ENCODE results near the gene SERAC1. TPM values are rescaled to one million over a fixed set of nuclear protein-coding genes. Genes with fewer than 3 reads are reported as not detected.

Gene SERAC1
- total and polyA plus RNA-seq, 4 donors, result 2.0 to 4.4 (median 2.3) TPM

DNA sequence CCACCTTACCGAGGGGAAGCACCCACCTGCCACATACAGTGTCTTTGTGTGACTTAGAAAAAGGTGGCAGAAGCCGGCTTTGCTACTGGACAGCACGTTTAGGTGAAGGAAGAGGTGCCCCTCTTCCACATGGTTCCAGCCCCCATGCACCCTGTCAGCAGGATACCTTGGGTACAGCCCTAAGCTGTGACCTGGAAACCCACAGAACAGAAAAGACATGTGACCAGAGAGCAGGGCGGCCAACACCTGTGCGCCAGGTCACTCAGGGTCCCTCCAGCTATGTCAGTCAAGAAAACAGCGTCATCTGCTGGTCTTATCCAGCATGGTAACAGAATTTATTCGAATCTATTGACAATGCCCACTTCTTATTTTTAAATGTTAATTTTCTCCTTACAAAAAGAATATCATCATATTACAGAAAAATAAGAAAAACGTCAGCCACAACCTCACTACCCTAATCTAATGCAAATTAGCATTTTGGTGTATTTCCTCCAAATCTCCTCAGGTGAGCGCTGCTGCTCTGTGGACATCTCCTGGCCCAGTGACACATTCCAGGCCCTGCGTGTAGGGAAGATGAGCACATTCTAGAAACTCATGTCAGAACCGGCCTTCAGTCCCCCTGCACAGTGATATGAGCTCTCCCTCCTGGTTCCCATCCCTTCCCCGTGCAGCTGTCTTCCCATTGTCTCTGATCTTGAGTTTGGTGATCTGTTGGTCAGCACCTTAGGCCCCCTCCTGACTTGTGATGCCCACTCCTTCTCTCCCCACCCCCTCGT, 37.3 kb upstream of the SERAC1 start (continued):
- TF ChIP-seq, protein P1, sequence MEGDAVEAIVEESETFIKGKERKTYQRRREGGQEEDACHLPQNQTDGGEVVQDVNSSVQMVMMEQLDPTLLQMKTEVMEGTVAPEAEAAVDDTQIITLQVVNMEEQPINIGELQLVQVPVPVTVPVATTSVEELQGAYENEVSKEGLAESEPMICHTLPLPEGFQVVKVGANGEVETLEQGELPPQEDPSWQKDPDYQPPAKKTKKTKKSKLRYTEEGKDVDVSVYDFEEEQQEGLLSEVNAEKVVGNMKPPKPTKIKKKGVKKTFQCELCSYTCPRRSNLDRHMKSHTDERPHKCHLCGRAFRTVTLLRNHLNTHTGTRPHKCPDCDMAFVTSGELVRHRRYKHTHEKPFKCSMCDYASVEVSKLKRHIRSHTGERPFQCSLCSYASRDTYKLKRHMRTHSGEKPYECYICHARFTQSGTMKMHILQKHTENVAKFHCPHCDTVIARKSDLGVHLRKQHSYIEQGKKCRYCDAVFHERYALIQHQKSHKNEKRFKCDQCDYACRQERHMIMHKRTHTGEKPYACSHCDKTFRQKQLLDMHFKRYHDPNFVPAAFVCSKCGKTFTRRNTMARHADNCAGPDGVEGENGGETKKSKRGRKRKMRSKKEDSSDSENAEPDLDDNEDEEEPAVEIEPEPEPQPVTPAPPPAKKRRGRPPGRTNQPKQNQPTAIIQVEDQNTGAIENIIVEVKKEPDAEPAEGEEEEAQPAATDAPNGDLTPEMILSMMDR (IDR thresholded peaks at IDR 0.05; ENCODE audit: low read depth, low read length, missing input control), result peak; percentile 57
- no peak for TF ChIP-seq GABPA (IDR thresholded peaks at IDR 0.05 in 1 of 2, conservative IDR thresholded peaks at IDR 0.05 in 1 of 2)

DNA sequence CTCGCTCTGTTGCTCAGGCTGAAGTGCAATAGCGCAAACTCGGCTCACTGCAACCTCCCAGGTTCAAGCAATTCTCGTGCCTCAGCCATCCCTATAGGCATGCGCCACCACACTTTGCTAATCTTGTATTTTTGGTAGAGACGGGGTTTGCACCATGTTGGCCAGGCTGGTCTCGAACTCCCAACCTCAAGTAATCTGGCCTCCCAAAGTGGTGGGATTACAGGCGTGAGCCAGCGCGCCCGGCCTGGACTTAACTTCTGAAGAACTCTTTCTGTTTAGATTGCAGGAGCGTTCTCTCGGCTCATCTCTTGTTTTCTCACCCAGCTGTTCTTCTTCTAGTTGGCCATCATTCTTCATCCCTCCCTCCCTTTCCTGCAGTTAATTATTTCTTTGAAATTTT, 30.4 kb upstream of the SERAC1 start:
- TF ChIP-seq FOXA2 (IDR thresholded peaks at IDR 0.05), result no peak
- TF ChIP-seq SP1 (IDR thresholded peaks at IDR 0.05), result no peak
- TF ChIP-seq, protein P2, sequence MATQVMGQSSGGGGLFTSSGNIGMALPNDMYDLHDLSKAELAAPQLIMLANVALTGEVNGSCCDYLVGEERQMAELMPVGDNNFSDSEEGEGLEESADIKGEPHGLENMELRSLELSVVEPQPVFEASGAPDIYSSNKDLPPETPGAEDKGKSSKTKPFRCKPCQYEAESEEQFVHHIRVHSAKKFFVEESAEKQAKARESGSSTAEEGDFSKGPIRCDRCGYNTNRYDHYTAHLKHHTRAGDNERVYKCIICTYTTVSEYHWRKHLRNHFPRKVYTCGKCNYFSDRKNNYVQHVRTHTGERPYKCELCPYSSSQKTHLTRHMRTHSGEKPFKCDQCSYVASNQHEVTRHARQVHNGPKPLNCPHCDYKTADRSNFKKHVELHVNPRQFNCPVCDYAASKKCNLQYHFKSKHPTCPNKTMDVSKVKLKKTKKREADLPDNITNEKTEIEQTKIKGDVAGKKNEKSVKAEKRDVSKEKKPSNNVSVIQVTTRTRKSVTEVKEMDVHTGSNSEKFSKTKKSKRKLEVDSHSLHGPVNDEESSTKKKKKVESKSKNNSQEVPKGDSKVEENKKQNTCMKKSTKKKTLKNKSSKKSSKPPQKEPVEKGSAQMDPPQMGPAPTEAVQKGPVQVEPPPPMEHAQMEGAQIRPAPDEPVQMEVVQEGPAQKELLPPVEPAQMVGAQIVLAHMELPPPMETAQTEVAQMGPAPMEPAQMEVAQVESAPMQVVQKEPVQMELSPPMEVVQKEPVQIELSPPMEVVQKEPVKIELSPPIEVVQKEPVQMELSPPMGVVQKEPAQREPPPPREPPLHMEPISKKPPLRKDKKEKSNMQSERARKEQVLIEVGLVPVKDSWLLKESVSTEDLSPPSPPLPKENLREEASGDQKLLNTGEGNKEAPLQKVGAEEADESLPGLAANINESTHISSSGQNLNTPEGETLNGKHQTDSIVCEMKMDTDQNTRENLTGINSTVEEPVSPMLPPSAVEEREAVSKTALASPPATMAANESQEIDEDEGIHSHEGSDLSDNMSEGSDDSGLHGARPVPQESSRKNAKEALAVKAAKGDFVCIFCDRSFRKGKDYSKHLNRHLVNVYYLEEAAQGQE (IDR thresholded peaks at IDR 0.05), result no peak
- TF ChIP-seq RXRA (IDR thresholded peaks at IDR 0.05), result no peak
- TF ChIP-seq TAF1 (conservative IDR thresholded peaks at IDR 0.05), result no peak
- TF ChIP-seq, protein P3, sequence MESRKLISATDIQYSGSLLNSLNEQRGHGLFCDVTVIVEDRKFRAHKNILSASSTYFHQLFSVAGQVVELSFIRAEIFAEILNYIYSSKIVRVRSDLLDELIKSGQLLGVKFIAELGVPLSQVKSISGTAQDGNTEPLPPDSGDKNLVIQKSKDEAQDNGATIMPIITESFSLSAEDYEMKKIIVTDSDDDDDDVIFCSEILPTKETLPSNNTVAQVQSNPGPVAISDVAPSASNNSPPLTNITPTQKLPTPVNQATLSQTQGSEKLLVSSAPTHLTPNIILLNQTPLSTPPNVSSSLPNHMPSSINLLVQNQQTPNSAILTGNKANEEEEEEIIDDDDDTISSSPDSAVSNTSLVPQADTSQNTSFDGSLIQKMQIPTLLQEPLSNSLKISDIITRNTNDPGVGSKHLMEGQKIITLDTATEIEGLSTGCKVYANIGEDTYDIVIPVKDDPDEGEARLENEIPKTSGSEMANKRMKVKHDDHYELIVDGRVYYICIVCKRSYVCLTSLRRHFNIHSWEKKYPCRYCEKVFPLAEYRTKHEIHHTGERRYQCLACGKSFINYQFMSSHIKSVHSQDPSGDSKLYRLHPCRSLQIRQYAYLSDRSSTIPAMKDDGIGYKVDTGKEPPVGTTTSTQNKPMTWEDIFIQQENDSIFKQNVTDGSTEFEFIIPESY (IDR thresholded peaks at IDR 0.05), result no peak
- TF ChIP-seq, protein P4, sequence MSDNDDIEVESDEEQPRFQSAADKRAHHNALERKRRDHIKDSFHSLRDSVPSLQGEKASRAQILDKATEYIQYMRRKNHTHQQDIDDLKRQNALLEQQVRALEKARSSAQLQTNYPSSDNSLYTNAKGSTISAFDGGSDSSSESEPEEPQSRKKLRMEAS (IDR thresholded peaks at IDR 0.05), result no peak
- no peak for TF ChIP-seq YY1 (IDR thresholded peaks at IDR 0.05)
- TF ChIP-seq HNF4G (IDR thresholded peaks at IDR 0.05), result no peak
- TF ChIP-seq, protein P1 (IDR thresholded peaks at IDR 0.05; ENCODE audit: low read depth, low read length, missing input control), result no peak
- TF ChIP-seq RAD21 (IDR thresholded peaks at IDR 0.05), result no peak
- no peak for TF ChIP-seq EGR1 (IDR thresholded peaks at IDR 0.05; ENCODE audit: low read depth in 2 of 2)
- TF ChIP-seq, protein P5, sequence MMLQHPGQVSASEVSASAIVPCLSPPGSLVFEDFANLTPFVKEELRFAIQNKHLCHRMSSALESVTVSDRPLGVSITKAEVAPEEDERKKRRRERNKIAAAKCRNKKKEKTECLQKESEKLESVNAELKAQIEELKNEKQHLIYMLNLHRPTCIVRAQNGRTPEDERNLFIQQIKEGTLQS (IDR thresholded peaks at IDR 0.05), result no peak
- no peak for TF ChIP-seq HNF4A (conservative IDR thresholded peaks at IDR 0.05)
- Histone ChIP-seq H3K36me3 (ENCODE audit: control insufficient read depth in 4 of 4, insufficient read depth in 3 of 4, low read depth in 1 of 4, low read length in 3 of 4) (no peaks in the 10 kb centered on the region), H3K4me3 (ENCODE audit: low read depth in 1 of 3, low read length in 3 of 3) (no peak overlapping the region), H3K9ac (ENCODE audit: low read depth in 1 of 2, low read length in 2 of 2) (no peak overlapping the region), H3K27me3 (ENCODE audit: control insufficient read depth in 4 of 4, insufficient read depth in 4 of 4, low read length in 3 of 4) (no peaks in the 10 kb centered on the region), H3K4me1 (ENCODE audit: control insufficient read depth in 4 of 4, insufficient read depth in 4 of 4, low read length in 3 of 4) (peaks cover 0 to 3% (median 0%) of the 10 kb centered on the region in 4 donors), H3K27ac (ENCODE audit: low read depth in 1 of 2, low read length in 2 of 2) (no peak overlapping the region), H3K9me3 (ENCODE audit: control insufficient read depth in 4 of 4, low read length in 3 of 4) (no peaks in the 10 kb centered on the region)
- 95% methylated on average over 13 of the region's 13 CpGs for WGBS
- no peak for DNase-seq (ENCODE audit: low spot score)
